ENCODE data around the gene ZNF365. TPM values are rescaled to one million over a fixed set of nuclear protein-coding genes. Genes with fewer than 3 reads are reported as not detected.
"Not testable (repeated sequence)": the region's sequence is repeated elsewhere in the genome, so short reads cannot be mapped to it uniquely, and the experiment has no call there.

Gene ZNF365
- total RNA-seq, 4 donors from 2014 or later, result 0.56 to 4.7 (median 1.2) TPM

GRCh38 chr10:62343000-62343399 lies 31.2 kb upstream of the ZNF365 start:
- intact Hi-C loops (cut with DNase I), result no loop called here
- 56 to 89% methylated on average over 1 of the region's 1 CpG for WGBS, 2 donors
- H3K27me3 ChIP-seq, result no peaks in the 10 kb centered on the region
- H3K4me1 ChIP-seq, result no peaks in the 10 kb centered on the region
- no peak overlapping the region for H3K4me3 ChIP-seq
- peaks cover 0 to 39% (median 0%) of the 10 kb centered on the region in 3 donors for H3K9me3 ChIP-seq
- DNase-seq, result no peak
- TF ChIP-seq POLR2A (IDR thresholded peaks at IDR 0.05), result no peak
- TF ChIP-seq CTCF (IDR thresholded peaks at IDR 0.05), result no peak
- no peak overlapping the region for H3K27ac ChIP-seq
- no peaks in the 10 kb centered on the region for H3K36me3 ChIP-seq

GRCh38 chr10:62348029-62348428 lies 26.1 kb upstream of the ZNF365 start:
- intact Hi-C loops (cut with DNase I), result no loop called here
- Histone ChIP-seq H3K4me3 (no peak overlapping the region), H3K27me3 (no peaks in the 10 kb centered on the region), H3K4me1 (no peaks in the 10 kb centered on the region), H3K9me3 (peaks cover 0 to 25% (median 0%) of the 10 kb centered on the region in 3 donors), H3K27ac (no peak overlapping the region), H3K36me3 (no peaks in the 10 kb centered on the region)
- TF ChIP-seq POLR2A (IDR thresholded peaks at IDR 0.05), result no peak
- TF ChIP-seq CTCF (IDR thresholded peaks at IDR 0.05), result no peak
- DNase-seq, result no peak

- TF ChIP-seq POLR2A (IDR thresholded peaks at IDR 0.05) (no peak), CTCF (IDR thresholded peaks at IDR 0.05) (no peak)
- intact Hi-C loops (cut with DNase I), result no loop called here
- Histone ChIP-seq H3K4me3 (no peak overlapping the region), H3K27ac (no peak overlapping the region), H3K27me3 (no peaks in the 10 kb centered on the region), H3K36me3 (no peaks in the 10 kb centered on the region), H3K4me1 (no peaks in the 10 kb centered on the region), H3K9me3 (peaks cover 0 to 4% (median 0%) of the 10 kb centered on the region in 3 donors)
- DNase-seq, result no peak
These were observed 21.7 kb upstream of the ZNF365 start for GRCh38 chr10:62352356-62352970.

- Histone ChIP-seq H3K27me3 (no peaks in the 10 kb centered on the region), H3K9me3 (no peaks in the 10 kb centered on the region), H3K4me1 (no peaks in the 10 kb centered on the region), H3K36me3 (no peaks in the 10 kb centered on the region), H3K27ac (no peak overlapping the region), H3K4me3 (no peak overlapping the region)
- TF ChIP-seq CTCF (IDR thresholded peaks at IDR 0.05), result no peak
- TF ChIP-seq POLR2A (IDR thresholded peaks at IDR 0.05), result no peak
- 69 to 72% methylated on average over 2 of the region's 2 CpGs for WGBS, 2 donors
- no peak for DNase-seq
- intact Hi-C loops (cut with DNase I), result no loop called here
These were observed 19.3 kb upstream of the ZNF365 start for GRCh38 chr10:62354916-62355315.

- H3K27ac ChIP-seq, result no peak overlapping the region
- no peaks in the 10 kb centered on the region for H3K27me3 ChIP-seq
- H3K4me3 ChIP-seq, result no peak overlapping the region
- TF ChIP-seq POLR2A (IDR thresholded peaks at IDR 0.05) (no peak), CTCF (IDR thresholded peaks at IDR 0.05) (no peak)
- DNase-seq, result no peak
- no peaks in the 10 kb centered on the region for H3K4me1 ChIP-seq
- 79 to 88% methylated on average over 2 of the region's 2 CpGs for WGBS, 2 donors
- H3K36me3 ChIP-seq, result no peaks in the 10 kb centered on the region
- no peaks in the 10 kb centered on the region for H3K9me3 ChIP-seq
- intact Hi-C loops (cut with DNase I), result no loop called here
These were observed 17.7 kb upstream of the ZNF365 start for GRCh38 chr10:62356447-62356846.

- intact Hi-C loops (cut with DNase I); H3K4me3 ChIP-seq; H3K27ac ChIP-seq; H3K27me3 ChIP-seq; DNase-seq; H3K36me3 ChIP-seq; H3K4me1 ChIP-seq; H3K9me3 ChIP-seq: not testable (repeated sequence)
- WGBS, 2 donors, result 60 to 64% methylated on average over 2 of the region's 2 CpGs
These were observed 16.0 kb upstream of the ZNF365 start for GRCh38 chr10:62358151-62358550.
